ENCODE measurements around the gene GDPD5.

- TF ChIP-seq ZNF146 (CRISPR knock-in tag; IDR thresholded peaks at IDR 0.05; ENCODE audit: unreplicated experiment) (no peak), ZNF124 (CRISPR knock-in tag; IDR thresholded peaks at IDR 0.05) (no peak), SIX5 (IDR thresholded peaks at IDR 0.05; ENCODE audit: borderline replicate concordance in 1 of 2, insufficient read depth in 1 of 2, low read depth in 1 of 2, low read length in 2 of 2) (no peak), REST (IDR thresholded peaks at IDR 0.05; ENCODE audit: borderline replicate concordance) (no peak), REST (CRISPR knock-in tag; IDR thresholded peaks at IDR 0.05; ENCODE audit: low read depth) (no peak), FOSL1 (tag; conservative IDR thresholded peaks at IDR 0.05) (no peak), CBX8 (IDR thresholded peaks at IDR 0.05; ENCODE audit: borderline replicate concordance, extremely low read depth, low read depth, low read length, poor library complexity, severe bottlenecking) (no peak), HDAC6 (IDR thresholded peaks at IDR 0.05; ENCODE audit: low read depth, low read length) (no peak), KDM5B (IDR thresholded peaks at IDR 0.05; ENCODE audit: insufficient replicate concordance, low read depth, low read length) (no peak), NFRKB (IDR thresholded peaks at IDR 0.05; ENCODE audit: low read depth) (no peak), EGR1 (conservative IDR thresholded peaks at IDR 0.05) (no peak), USF1 (CRISPR knock-in tag; IDR thresholded peaks at IDR 0.05) (no peak), LARP7 (IDR thresholded peaks at IDR 0.05) (no peak)
These were observed 103.2 kb downstream of the GDPD5 start for GRCh38 chr11:75422248-75423231.
